ENCODE data around the gene TMEM163. TPM values are rescaled to one million over a fixed set of nuclear protein-coding genes. Genes with fewer than 3 reads are reported as not detected.

TMEM163 gene
- total and polyA plus RNA-seq, 2 of the 13 experiments (the other 11 are each of a cell fraction or from before 2014, with no cell fraction given): 0.05 TPM; not detected in 1

- no peak overlapping the region for H3K9ac ChIP-seq (ENCODE audit: insufficient read depth, low read depth, low read length)
- H3K79me2 ChIP-seq (ENCODE audit: insufficient read depth, low read length): peaks cover 56% of the 10 kb centered on the region
- BruUV-seq (replicated peaks): no TSS peak
- no peaks in the 10 kb centered on the region for H4K20me1 ChIP-seq (ENCODE audit: insufficient read depth, low read length)
- ATAC-seq: peak; percentile 97
- 55% methylated on average over 3 of the region's 3 CpGs for WGBS (ENCODE audit: low lambda C conversion rate)
- in situ Hi-C loops (cut with HindIII; ENCODE audit: extremely low pct_ligation_motif_present, low pct_unique_long_range_greater_than_20kb) (no loop called here), intact Hi-C loops (cut with micrococcal nuclease; ENCODE audit: unreplicated experiment) (loop anchor here (1.0 to 5.0 kb wide), 3 partner anchors 18 to 315 kb away; no protein-coding TSS in a partner anchor)
- DNase-seq (ENCODE audit: low spot score): peak; percentile 94
- ChIA-PET CTCF (ENCODE audit: low intra/inter-chr PET ratio, low total read pairs) (interaction anchor here (1.7 kb wide), 1 partner anchor 18 kb away, joined by 8 read pairs; no protein-coding TSS in a partner anchor), POLR2A (interaction anchor here (0.9 to 3.6 kb wide), 9 partner anchors 8 to 486 kb away, joined by 3 to 124 read pairs (median 4); partner anchors contain the start of gene CCNT2)
- H3K4me1 ChIP-seq (ENCODE audit: insufficient read depth, low read length): peaks cover 65% of the 10 kb centered on the region
- no peaks in the 10 kb centered on the region for H3K9me3 ChIP-seq (ENCODE audit: low read length)
- FAIRE-seq: peak; percentile 99
- H3K27me3 ChIP-seq (ENCODE audit: control insufficient read depth in 1 of 2, insufficient read depth in 2 of 2, low read length in 2 of 2): no peaks in the 10 kb centered on the region
- H3K27ac ChIP-seq (ENCODE audit: extremely low read length, insufficient read depth, low read length): peak overlapping the region; percentile 56
- no peak overlapping the region for H2AFZ ChIP-seq (ENCODE audit: low read length)
- no peak overlapping the region; a peak in 1 of 6 replicates for H3K4me3 ChIP-seq (replicated peaks in 1 of 3; ENCODE audit: insufficient read depth in 1 of 3, low read depth in 2 of 3, low read length in 3 of 3)
- H3K4me2 ChIP-seq (ENCODE audit: low read depth, low read length): peak overlapping the region; percentile 47
- peaks cover 54 to 91% of the 10 kb centered on the region in 2 experiments for H3K36me3 ChIP-seq (replicated peaks in 1 of 2; ENCODE audit: control insufficient read depth in 1 of 2, insufficient read depth in 2 of 2, low read length in 2 of 2)
- TF ChIP-seq ZNF766 (CRISPR knock-in tag; IDR thresholded peaks at IDR 0.05; ENCODE audit: borderline replicate concordance) (no peak), IRX3 (CRISPR knock-in tag; IDR thresholded peaks at IDR 0.05; ENCODE audit: borderline replicate concordance, low read depth) (no peak), KLF9 (CRISPR knock-in tag; IDR thresholded peaks at IDR 0.05; ENCODE audit: low read depth) (no peak), MTA3 (CRISPR knock-in tag; IDR thresholded peaks at IDR 0.05) (no peak), ZNF496 (CRISPR knock-in tag; IDR thresholded peaks at IDR 0.05; ENCODE audit: insufficient replicate concordance) (no peak), BATF2 (CRISPR knock-in tag; IDR thresholded peaks at IDR 0.05) (no peak; the same call in 1 of the 2 replicates), JDP2 (CRISPR knock-in tag; IDR thresholded peaks at IDR 0.05; ENCODE audit: borderline replicate concordance) (no peak), ZBTB26 (CRISPR knock-in tag; IDR thresholded peaks at IDR 0.05; ENCODE audit: borderline replicate concordance) (peak; percentile 96), ZNF24 (IDR thresholded peaks at IDR 0.05) (0 out of 2 replicates have a peak, but pooled peaks have one; percentile 63), MXD1 (CRISPR knock-in tag; IDR thresholded peaks at IDR 0.05) (no peak), ZNF251 (CRISPR knock-in tag; IDR thresholded peaks at IDR 0.05) (no peak), BRCA1 (CRISPR knock-in tag; IDR thresholded peaks at IDR 0.05) (no peak), ZNF350 (CRISPR knock-in tag; IDR thresholded peaks at IDR 0.05; ENCODE audit: borderline replicate concordance, low read depth) (peak; percentile 53; the same call in 1 of the 2 replicates), ZNF331 (CRISPR knock-in tag; IDR thresholded peaks at IDR 0.05) (peak; percentile 96), SOX6 (IDR thresholded peaks at IDR 0.05) (no peak), SOX6 (CRISPR knock-in tag; IDR thresholded peaks at IDR 0.05) (peak; percentile 97), ZBTB8A (CRISPR knock-in tag; IDR thresholded peaks at IDR 0.05; ENCODE audit: borderline replicate concordance, low read depth) (no peak; the same call in 1 of the 2 replicates), ZNF235 (CRISPR knock-in tag; IDR thresholded peaks at IDR 0.05; ENCODE audit: borderline replicate concordance) (no peak), CHD4 (IDR thresholded peaks at IDR 0.05; ENCODE audit: borderline replicate concordance, low read length) (peak; percentile 75; the same call in 1 of the 2 replicates), ZMAT3 (CRISPR knock-in tag; conservative IDR thresholded peaks at IDR 0.05) (no peak), DBP (CRISPR knock-in tag; IDR thresholded peaks at IDR 0.05; ENCODE audit: not compliant biosample characterization) (peak; percentile 43)
These were observed 286.3 kb downstream of the TMEM163 start for GRCh38 chr2:134432435-134432883.

All from HepG2 (cell line).